ENCODE measurements around the gene SDHC. TPM values are rescaled to one million over a fixed set of nuclear protein-coding genes. Genes with fewer than 3 reads are reported as not detected.
A peak's percentile ranks its signal among the peaks of the same experiment; 100 is the strongest.

The SDHC gene
- polyA plus RNA-seq, 2 of the 4 experiments (the other 2 are of a cell fraction): 296 to 323 TPM

DNA sequence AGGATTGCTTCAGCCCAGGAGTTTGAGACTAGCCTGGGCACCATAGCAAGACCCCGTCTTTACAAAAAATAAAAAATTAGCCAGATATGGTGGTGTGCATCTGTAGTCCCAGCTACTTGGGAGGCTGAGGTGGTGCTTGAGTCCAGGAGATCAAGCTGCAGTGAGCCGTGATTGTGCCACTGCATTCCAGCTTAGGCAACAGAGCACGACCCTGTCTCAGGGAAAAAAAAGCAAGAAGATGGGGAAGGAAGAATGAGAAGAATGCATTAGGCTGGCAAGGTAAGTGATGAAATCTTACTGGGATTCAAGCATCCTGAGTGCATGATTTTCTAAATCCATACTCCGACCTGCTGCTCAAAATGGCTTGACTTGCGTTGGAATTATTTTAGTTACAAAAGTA is 48.9 kb upstream of the SDHC start:
- POLR2A ChIA-PET: no interaction called here
- TF ChIP-seq CTCF (IDR thresholded peaks at IDR 0.05): no peak
- no peak for TF ChIP-seq CBX8 (IDR thresholded peaks at IDR 0.05)
- TF ChIP-seq HES2 (IDR thresholded peaks at IDR 0.05): no peak
- no peak for TF ChIP-seq POLR2A (IDR thresholded peaks at IDR 0.05; ENCODE audit: low read length)
- TF ChIP-seq, protein P1, sequence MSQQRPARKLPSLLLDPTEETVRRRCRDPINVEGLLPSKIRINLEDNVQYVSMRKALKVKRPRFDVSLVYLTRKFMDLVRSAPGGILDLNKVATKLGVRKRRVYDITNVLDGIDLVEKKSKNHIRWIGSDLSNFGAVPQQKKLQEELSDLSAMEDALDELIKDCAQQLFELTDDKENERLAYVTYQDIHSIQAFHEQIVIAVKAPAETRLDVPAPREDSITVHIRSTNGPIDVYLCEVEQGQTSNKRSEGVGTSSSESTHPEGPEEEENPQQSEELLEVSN (IDR thresholded peaks at IDR 0.05; ENCODE audit: borderline replicate concordance, low read depth): no peak
- no peak for TF ChIP-seq POLR2AphosphoS2 (conservative IDR thresholded peaks at IDR 0.05; ENCODE audit: low read length)
- TF ChIP-seq HOXB5 (CRISPR knock-in tag; IDR thresholded peaks at IDR 0.05): no peak
- no peak for TF ChIP-seq NR3C1 (IDR thresholded peaks at IDR 0.05)
- H3K4me2 ChIP-seq: no peak overlapping the region
- no peak for ATAC-seq
- no peaks in the 10 kb centered on the region for H3K9me3 ChIP-seq
- CTCF ChIA-PET: interaction anchor here (2.6 to 3.4 kb wide), 2 partner anchors 26 to 38 kb away, joined by 9 to 16 read pairs; partner anchors contain the start of gene TOMM40L
- no peak for FAIRE-seq
- no peak for DNase-seq (ENCODE audit: low read depth in 1 of 2, low spot score in 1 of 2)
- H3K27ac ChIP-seq: no peak overlapping the region
- no peak overlapping the region for H3K4me3 ChIP-seq
- H3K4me1 ChIP-seq: peaks cover 18% of the 10 kb centered on the region
- WGBS (ENCODE audit: missing lambda C conversion rate): 59% methylated on average over 5 of the region's 5 CpGs

GRCh38 chr1:161266202-161266601 is 48.0 kb upstream of the SDHC start:
- 24% methylated on average over 3 of the region's 3 CpGs for WGBS (ENCODE audit: missing lambda C conversion rate)
- no peak overlapping the region for H3K4me3 ChIP-seq
- no peak for DNase-seq (ENCODE audit: low read depth in 1 of 2, low spot score in 1 of 2)
- peak in 1 of 2 experiments; percentile 71; a peak in 3 of 6 replicates for ATAC-seq
- CTCF ChIA-PET: interaction anchor here (0.6 to 3.4 kb wide), 5 partner anchors 25 to 110 kb away, joined by 3 to 16 read pairs (median 3); partner anchors contain the start of gene TOMM40L
- H3K4me2 ChIP-seq: peak overlapping the region; percentile 10; the same call in 1 of the 3 replicates
- H3K4me1 ChIP-seq: peaks cover 13% of the 10 kb centered on the region; the same call in 2 of the 3 replicates
- no peaks in the 10 kb centered on the region for H3K9me3 ChIP-seq
- no peak for TF ChIP-seq CBX2 (IDR thresholded peaks at IDR 0.05; ENCODE audit: borderline replicate concordance, low read depth)
- TF ChIP-seq POLR2AphosphoS2 (conservative IDR thresholded peaks at IDR 0.05; ENCODE audit: low read length): no peak
- TF ChIP-seq ZSCAN20 (CRISPR knock-in tag; IDR thresholded peaks at IDR 0.05): no peak
- no peak for TF ChIP-seq EHF (CRISPR knock-in tag; IDR thresholded peaks at IDR 0.05)
- TF ChIP-seq GATA3 (IDR thresholded peaks at IDR 0.05; ENCODE audit: borderline replicate concordance): no peak
- TF ChIP-seq, protein P2, sequence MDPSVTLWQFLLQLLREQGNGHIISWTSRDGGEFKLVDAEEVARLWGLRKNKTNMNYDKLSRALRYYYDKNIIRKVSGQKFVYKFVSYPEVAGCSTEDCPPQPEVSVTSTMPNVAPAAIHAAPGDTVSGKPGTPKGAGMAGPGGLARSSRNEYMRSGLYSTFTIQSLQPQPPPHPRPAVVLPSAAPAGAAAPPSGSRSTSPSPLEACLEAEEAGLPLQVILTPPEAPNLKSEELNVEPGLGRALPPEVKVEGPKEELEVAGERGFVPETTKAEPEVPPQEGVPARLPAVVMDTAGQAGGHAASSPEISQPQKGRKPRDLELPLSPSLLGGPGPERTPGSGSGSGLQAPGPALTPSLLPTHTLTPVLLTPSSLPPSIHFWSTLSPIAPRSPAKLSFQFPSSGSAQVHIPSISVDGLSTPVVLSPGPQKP (IDR thresholded peaks at IDR 0.05; ENCODE audit: low read depth, low read length): no peak
- no peak for TF ChIP-seq NFE2L2 (conservative IDR thresholded peaks at IDR 0.05; ENCODE audit: low read length)
- TF ChIP-seq ZFP36 (IDR thresholded peaks at IDR 0.05; ENCODE audit: borderline replicate concordance, partially characterized antibody): no peak
- TF ChIP-seq, protein P3, sequence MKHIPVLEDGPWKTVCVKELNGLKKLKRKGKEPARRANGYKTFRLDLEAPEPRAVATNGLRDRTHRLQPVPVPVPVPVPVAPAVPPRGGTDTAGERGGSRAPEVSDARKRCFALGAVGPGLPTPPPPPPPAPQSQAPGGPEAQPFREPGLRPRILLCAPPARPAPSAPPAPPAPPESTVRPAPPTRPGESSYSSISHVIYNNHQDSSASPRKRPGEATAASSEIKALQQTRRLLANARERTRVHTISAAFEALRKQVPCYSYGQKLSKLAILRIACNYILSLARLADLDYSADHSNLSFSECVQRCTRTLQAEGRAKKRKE (CRISPR knock-in tag; IDR thresholded peaks at IDR 0.05; ENCODE audit: low read depth): no peak
- TF ChIP-seq KDM1A (IDR thresholded peaks at IDR 0.05; ENCODE audit: low read depth): no peak
- TF ChIP-seq, protein P1 (IDR thresholded peaks at IDR 0.05; ENCODE audit: borderline replicate concordance, low read depth): no peak
- no peak for TF ChIP-seq HOXA7 (CRISPR knock-in tag; IDR thresholded peaks at IDR 0.05)
- TF ChIP-seq RCOR1 (IDR thresholded peaks at IDR 0.05; ENCODE audit: low read depth, low read length): no peak
- no peak for TF ChIP-seq RARB (CRISPR knock-in tag; IDR thresholded peaks at IDR 0.05)
- no peak for TF ChIP-seq RAD21 (conservative IDR thresholded peaks at IDR 0.05 in 1 of 2, IDR thresholded peaks at IDR 0.05 in 1 of 2)
- TF ChIP-seq CTCF (IDR thresholded peaks at IDR 0.05): no peak
- no peak for TF ChIP-seq JUNB (IDR thresholded peaks at IDR 0.05)
- TF ChIP-seq POLR2A (IDR thresholded peaks at IDR 0.05; ENCODE audit: low read length): no peak
- TF ChIP-seq EHMT2 (IDR thresholded peaks at IDR 0.05; ENCODE audit: low read depth): no peak
- no peak overlapping the region for H3K27ac ChIP-seq
- POLR2A ChIA-PET: interaction anchor here (1.0 kb wide), 1 partner anchor 48 kb away, joined by 3 read pairs; the partner anchor contains the start of gene SDHC
- no peak for FAIRE-seq

All from A549 (cell line).